HG02642 (cell line): ENCODE results near the gene MAST2.
"Not testable (repeated sequence)": the region's sequence is repeated elsewhere in the genome, so short reads cannot be mapped to it uniquely, and the experiment has no call there.

Experiments
- ATAC-seq: cut with Tn5 transposase; IDR thresholded peaks from one replicate; pipeline ENCODE4 v1.9.1; 2021; ENCODE audit warnings: mild to moderate bottlenecking; ENCODE audit not compliant: unreplicated experiment, poor library complexity

MAST2 gene

DNA sequence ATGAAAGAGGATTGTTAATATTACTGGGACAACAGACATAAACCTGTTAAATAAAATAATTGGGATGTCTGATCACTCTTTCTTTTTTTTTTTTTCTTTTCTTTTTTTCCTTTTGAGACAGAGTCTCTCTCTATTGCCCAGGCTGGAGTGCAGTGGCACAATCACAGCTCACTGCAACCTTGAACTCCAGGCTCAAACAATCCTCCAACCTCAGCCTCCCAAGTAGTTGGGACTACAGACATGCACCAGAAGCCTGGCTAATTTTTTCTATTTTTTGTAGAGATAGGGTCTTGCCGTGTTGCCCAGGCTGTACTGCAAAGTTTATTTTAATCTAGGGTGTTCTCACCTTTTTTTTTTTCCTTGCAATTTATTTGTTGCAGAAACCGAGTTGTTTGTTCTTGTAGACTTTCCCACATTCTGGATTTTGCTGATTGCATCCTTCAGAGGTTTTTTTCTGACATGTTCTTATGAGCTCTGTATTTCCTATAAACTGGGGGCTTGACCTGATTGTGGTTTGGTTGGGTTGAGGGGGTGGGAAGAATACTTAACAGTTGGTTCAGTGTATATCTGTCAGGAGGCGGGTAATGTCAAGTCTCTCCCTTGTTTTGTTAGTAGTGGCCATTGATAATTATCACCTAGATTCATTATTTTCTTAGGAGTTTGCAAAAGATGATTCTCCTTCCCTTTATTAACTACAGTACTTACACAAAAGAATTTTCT lies 125.2 kb downstream of the MAST2 start:
- ATAC-seq, result no peak

GRCh38 chr1:45929257-45929687 lies 125.9 kb downstream of the MAST2 start:
- no peak for ATAC-seq

- ATAC-seq, result no peak
Measured at GRCh38 chr1:45930258-45931150, 127.1 kb downstream of the MAST2 start.

- ATAC-seq, result not testable (repeated sequence)
Measured at GRCh38 chr1:45932205-45932604, 128.8 kb downstream of the MAST2 start.

GRCh38 chr1:45934947-45935346 lies 131.5 kb downstream of the MAST2 start:
- no peak for ATAC-seq

GRCh38 chr1:45938029-45938428 lies 134.6 kb downstream of the MAST2 start:
- ATAC-seq, result no peak

- no peak for ATAC-seq
Measured at GRCh38 chr1:45942411-45942810, 139.0 kb downstream of the MAST2 start.

DNA sequence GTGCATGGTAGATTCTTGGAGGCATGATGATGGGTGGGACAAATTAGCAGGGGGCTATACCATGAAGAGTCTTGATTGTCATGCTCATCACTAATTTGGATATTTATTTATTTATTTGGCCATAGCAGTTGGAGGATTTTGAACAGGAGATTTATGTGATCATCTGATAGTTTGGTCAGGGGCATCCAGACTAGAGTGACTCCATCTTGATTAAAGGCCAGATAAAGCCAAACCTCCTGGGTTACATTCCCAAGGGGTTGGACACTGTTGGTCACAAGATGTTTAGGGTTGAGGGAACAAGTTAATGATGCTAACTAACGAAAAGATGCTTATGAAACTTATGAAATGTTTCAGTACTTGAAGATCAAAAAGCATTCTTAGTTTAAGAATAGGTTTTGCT lies 139.8 kb downstream of the MAST2 start:
- no peak for ATAC-seq

GRCh38 chr1:45945426-45945825 lies 142.0 kb downstream of the MAST2 start:
- no peak for ATAC-seq

DNA sequence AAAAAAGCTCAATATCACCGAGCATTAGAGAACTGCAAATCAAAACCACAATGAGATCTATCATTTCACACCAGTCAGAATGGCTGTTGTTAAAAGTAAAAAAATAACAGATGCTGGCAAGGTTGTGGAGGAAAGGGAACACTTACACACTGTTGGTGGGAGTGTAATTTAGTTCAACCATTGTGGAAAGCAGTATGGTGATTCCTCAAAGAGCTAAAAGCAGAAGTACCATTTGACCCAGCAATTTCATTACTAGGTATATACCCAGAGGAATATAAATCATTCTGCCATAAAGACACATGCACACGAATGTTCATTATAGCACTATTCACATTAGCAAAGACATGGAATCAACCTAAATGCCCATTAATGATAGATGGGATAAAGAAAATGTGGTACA lies 146.1 kb downstream of the MAST2 start:
- not testable (repeated sequence) for ATAC-seq

- ATAC-seq, result no peak
Measured at GRCh38 chr1:45952072-45952471, 148.7 kb downstream of the MAST2 start.

- no peak for ATAC-seq
Measured at GRCh38 chr1:45953934-45954847, 150.8 kb downstream of the MAST2 start.

- ATAC-seq, result no peak
Measured at GRCh38 chr1:45957684-45958083, 154.3 kb downstream of the MAST2 start.

- ATAC-seq, result no peak
Measured at GRCh38 chr1:45958317-45958716, 154.9 kb downstream of the MAST2 start.

DNA sequence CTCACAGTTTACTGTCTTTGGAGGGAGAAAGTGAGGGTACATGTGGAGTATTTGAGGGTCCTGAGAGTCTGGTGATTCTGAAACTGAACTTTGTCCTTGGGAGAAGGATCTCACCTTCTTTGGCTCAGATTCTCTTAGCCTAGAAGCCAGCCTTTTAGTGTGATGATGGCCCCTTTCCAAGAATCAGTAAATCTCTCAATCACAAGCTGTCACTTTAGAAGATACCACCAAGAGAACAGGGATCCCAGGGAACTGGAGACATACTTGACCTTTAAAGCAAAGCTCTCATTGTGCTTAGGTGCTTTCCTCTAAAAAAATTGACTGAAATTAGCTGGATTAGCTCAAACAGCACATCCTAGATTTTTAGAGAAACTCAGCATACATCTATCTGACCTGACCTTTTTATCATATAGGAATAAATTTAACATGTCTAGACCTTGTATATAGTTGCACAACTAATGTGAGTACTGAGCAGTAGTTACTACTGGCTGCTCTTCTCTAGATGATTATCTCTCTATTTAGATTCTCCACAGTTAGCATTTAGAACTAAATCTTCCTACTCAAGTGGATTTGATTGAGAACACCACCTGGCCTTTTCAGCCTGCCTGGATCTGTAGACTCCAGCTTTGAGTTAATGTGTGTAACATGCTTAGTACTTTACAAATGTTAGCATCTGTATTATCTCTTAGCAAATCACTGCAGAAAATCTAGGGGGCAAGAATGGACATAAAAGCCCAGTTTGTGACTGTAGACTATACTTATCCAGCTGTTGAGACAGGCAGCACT lies 157.7 kb downstream of the MAST2 start:
- no peak for ATAC-seq

- not testable (repeated sequence) for ATAC-seq
Measured at GRCh38 chr1:45961936-45962335, 158.5 kb downstream of the MAST2 start.

DNA sequence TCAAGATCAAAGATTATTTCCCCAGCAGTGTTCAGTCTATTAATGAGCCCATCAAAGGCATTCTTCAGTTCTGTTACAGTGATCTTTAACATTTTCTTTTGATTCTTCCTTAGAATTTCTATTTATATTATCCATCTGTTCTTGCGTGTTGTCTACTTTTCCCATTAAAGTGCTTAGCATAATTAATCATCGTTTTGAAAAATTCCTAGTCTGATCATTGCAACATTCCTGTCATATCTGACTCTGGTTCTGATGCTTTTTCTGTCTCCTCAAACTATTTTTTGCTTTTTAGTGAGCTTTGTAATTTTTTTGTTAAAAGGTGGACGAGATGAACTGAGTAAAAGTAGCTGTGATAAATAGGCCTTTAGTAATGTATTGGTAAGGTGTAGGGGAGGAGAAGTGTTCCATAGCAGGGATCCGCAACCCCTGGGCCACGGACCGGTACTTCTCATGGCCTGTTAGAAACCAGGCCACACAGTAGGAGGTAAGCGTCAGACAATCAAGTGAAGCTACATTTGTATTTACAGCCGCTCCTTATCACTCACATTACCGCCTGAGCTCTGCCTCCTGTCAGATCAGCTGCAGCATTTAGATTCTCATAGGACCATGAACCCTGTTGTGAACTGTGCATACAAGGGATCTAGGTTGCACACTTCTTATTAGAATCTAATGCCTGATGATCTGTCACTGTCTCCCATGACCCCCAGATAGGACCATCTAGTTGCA lies 165.7 kb downstream of the MAST2 start:
- ATAC-seq, result no peak

GRCh38 chr1:45969866-45970265 lies 166.5 kb downstream of the MAST2 start:
- ATAC-seq, result no peak

DNA sequence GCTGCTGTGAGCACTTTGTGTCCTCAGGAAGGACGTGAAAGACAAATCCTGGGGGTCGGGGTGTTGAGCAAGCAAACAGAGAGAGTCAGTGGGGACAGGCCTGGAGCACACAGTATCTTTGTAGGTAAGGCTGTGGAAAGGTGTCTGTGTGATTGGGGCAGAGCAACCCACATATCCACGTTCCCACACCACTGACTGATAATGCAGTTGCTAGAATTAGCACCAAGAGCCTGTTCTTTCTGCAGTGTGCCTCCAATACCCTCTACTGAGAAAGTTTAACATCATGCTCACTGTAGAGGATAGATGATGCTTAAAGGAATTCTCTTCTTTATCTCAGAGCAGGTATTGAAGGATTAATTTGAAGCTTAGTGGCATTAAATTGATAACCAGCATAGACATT lies 167.9 kb downstream of the MAST2 start:
- no peak for ATAC-seq
